ENCODE results near the gene UBE2H.

- peak; percentile 75 for TF ChIP-seq EZH2phosphoT487 (IDR thresholded peaks at IDR 0.05)
- TF ChIP-seq CTCF (IDR thresholded peaks at IDR 0.05): no peak
- peak; percentile 79 for TF ChIP-seq EZH2 (IDR thresholded peaks at IDR 0.05)
These were observed 166.9 kb downstream of the UBE2H start for GRCh38 chr7:129785685-129786514.

Data from neural progenitor cell (in vitro differentiated cells).